ENCODE measurements around the gene TRAF7. TPM values are rescaled to one million over a fixed set of nuclear protein-coding genes. Genes with fewer than 3 reads are reported as not detected.

The TRAF7 gene
- total RNA-seq, 4 donors from 2014 or later, result 19.1 to 45.0 (median 31.1) TPM

DNA sequence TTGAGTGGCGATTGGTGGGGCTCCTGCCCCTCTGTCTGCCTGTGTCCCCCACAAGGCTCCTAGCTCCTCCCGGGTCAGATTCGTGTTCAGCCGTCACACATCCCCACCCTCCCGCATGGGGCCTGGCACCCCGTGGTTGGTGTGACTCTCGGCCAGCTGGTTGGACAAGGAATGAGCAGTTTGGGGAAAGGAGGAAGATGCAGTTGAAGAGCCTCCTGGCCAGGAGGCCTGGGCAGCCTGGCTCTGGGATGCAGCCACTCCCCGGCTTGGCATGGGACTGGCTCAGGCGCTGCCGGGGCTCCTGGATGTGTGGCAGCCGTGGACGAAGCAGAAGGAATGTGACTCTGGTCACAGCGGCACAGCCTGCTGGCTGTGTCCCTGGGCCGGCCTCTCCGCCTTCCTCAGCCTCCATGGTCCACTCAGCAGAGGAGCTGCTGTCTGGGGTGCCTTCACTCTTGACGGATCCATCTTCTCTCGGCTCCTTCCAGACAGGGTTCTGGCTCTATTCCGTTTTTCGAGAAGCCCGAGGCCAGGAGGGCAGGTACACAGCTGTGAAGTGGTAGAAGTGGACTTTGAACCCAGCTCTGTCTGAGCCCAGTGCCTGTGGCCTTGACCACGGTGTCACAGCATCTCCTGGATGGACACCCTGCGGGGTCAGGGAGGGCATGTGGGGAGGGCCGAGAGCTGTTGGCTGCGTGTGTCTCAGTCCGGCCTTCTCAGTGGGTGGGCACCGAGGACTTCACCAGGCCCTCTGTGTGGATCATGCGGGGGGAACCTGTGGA, 2.1 kb downstream of the TRAF7 start:
- TF ChIP-seq, protein P1, sequence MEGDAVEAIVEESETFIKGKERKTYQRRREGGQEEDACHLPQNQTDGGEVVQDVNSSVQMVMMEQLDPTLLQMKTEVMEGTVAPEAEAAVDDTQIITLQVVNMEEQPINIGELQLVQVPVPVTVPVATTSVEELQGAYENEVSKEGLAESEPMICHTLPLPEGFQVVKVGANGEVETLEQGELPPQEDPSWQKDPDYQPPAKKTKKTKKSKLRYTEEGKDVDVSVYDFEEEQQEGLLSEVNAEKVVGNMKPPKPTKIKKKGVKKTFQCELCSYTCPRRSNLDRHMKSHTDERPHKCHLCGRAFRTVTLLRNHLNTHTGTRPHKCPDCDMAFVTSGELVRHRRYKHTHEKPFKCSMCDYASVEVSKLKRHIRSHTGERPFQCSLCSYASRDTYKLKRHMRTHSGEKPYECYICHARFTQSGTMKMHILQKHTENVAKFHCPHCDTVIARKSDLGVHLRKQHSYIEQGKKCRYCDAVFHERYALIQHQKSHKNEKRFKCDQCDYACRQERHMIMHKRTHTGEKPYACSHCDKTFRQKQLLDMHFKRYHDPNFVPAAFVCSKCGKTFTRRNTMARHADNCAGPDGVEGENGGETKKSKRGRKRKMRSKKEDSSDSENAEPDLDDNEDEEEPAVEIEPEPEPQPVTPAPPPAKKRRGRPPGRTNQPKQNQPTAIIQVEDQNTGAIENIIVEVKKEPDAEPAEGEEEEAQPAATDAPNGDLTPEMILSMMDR (IDR thresholded peaks at IDR 0.05; ENCODE audit: low read depth), result no peak

DNA sequence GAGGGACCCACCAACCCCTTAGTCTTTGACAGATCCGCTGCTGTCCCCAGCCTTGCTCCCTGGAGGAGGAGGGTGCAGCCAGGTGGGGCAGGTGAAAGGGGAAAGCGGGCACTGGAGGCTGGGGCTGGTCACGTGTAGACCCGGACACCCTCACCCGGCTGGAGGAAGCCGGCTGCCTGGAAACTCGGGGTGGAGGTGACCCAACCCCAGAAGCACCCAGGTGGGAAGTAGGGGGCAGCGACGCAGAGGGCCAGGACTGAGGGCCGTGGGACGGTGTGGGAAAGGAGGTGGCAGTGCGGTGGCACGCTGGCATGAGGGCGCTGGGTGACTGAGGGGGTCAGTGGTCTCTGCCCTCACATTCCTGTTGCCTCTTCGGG, 2.7 kb downstream of the TRAF7 start:
- TF ChIP-seq, protein P1 (IDR thresholded peaks at IDR 0.05; ENCODE audit: low read depth), result no peak

DNA sequence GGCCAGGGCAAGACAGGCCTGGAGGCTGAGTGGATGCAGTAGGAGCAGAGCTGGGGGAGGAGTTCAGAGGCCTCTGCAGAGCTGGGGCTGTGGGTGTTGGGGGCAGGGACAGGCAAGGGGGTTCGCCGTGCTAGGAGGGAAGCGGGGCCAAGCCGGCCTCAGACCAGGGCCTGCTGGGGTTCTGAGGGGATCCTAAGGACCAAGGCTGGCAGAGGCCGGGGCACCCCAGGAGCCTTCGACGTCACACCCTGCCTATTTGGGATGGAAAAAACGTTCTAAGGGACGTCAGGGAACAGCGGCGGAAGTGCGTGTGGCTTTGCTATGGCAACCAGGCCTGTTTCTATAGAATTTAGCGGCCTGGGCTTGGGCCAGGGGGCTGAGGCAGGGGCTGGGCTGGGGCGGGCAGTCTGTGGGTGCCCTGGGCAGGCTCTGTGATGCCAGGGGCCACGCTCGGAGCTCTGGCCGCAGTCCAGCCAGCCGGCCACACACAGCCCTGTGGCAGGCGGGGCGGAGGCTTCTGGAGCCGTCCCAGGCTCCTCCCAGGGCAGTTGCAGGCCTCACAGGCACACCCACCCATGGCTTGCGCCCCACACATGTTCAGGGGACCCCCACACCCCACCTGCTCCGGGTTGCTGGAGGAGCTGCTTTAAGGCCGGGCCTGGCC, 3.7 kb downstream of the TRAF7 start:
- TF ChIP-seq, protein P1 (IDR thresholded peaks at IDR 0.05; ENCODE audit: low read depth), result no peak

- TF ChIP-seq, protein P1 (IDR thresholded peaks at IDR 0.05; ENCODE audit: low read depth), result no peak
These were observed 5.5 kb downstream of the TRAF7 start for GRCh38 chr16:2160915-2161551.

GRCh38 chr16:2161911-2162310, 6.3 kb downstream of the TRAF7 start:
- TF ChIP-seq, protein P1 (IDR thresholded peaks at IDR 0.05; ENCODE audit: low read depth), result no peak

- TF ChIP-seq, protein P1 (IDR thresholded peaks at IDR 0.05; ENCODE audit: low read depth), result no peak
These were observed 7.1 kb downstream of the TRAF7 start for GRCh38 chr16:2162676-2163118.

Measured in subcutaneous adipose tissue (tissue), 4 donors.